IPS-NIHi7 (cell line): ENCODE data around the gene QKI.
"Not testable (repeated sequence)": the region's sequence is repeated elsewhere in the genome, so short reads cannot be mapped to it uniquely, and the experiment has no call there.

Experiments used
- DNase-seq: peaks from one replicate; pipeline ENCODE4 v3.0.0; 2012; ENCODE audit warnings: mixed read lengths; ENCODE audit errors: extremely low spot score

The QKI gene

DNA sequence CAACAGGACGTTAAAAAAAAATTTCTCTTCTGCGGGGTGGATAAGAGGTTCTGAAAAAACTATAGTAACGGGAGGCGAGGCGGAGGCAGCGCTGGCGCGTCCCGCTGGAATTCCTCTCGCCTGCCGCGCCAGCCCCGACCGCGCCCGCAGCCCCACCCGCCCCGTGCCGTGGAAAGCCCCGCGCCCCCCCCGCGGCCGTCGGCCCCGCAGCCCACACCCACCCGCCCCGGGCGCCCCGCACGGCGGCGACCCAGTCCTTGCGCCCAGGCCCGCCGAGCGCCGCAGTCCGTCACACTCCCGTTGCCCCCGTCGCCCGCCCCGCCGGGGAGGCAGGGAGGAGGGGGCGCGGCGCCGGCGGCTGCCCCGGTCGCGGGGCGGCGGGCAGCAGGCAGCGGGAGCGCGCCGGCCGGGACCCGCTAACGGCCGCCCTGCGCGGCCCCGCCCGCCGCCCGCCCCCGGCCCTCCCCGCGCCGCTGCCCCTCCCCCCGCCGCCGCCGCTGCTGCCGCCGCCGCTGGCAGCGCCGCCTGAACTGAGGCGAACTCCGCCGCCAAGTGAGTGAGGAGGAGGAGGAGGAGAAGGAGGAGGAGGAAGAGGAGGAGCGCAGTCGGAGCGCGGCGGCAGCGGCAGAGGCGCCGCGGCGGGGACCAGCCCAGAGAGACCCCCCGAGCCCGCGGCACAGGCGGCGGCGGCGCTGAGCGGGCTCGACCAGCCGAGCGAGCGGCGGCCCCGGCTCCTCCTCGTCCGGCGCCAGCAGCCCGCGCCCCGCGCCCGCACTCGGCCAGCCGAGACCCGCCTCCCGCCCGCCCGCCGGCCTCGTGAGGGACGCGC, at the start of gene QKI:
Gene QKI (plus strand): TSS at position 602 of the 829 bp plus-strand sequence. CDS start 476 bp downstream, outside the sequence.
- peak; percentile 77 for DNase-seq

DNA sequence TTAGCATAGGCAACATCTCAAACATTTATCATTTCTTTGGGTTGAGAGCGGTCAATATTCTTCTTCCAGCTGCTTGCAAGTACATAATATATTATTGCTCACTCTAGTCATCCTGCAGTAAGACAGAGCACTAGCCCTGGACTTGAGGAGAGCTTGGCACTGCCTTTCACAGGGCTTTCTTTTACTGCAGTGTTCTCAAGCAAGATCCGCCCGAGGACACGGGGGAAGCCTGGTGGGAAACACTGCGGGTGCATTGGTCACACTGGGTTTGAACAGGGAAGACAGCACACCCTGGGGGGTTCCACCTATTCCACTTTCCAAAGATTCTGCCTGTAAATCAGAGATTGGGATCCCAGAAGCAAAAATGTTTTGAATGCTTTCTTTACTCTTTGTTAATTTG, 48.2 kb upstream of the QKI start:
- no peak for DNase-seq

DNA sequence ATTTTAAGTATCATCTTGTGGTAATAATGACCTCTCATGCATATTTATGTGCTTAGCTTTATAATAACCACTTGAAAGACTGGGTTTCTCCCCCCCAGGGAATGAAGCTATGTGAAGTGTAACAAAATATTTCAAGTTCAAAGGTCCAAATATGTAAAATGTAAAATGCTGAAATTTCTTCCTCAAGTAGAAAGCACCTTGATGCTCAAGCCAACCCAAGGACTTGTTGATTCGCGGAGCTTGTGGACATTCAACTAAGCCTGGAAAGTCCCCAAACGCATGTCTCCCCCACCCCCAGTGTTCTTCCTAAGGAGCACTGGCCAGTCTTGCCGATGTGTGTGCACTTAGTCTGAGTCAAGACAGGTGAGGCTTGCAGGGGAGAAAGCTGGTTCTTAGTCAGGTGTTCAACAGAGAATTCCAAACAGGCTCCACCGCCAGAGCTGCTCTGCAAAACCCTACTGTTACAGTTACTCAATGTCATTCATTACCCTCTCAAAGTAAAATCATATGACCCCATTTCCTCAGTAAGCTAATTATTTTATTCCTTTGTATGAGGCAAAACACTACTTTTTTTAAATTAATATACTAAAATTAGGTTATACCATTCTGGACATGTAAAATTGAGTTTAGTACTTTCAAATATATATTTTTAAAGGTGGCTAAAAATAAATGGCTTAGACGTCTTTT, 46.9 kb upstream of the QKI start:
- no peak for DNase-seq

DNA sequence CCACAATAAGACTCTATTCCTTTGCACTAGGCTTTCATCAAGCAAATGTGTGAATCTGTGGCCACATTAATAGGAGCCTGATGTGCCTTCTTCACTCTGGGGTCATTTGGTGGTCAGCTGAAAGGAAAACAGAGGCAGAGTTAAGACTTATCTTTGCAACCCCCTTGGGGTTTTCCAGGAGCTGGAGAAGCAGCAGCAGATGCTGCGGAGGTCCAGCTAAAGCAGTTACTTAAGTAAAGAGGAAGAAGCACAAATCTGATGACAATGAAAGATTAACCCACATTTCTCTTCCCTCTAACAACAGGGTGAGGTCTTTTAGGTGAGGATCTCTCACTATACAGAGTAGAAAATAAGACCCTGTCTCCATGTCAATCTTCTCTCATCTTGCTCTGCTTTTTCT, 45.4 kb upstream of the QKI start:
- no peak for DNase-seq

DNA sequence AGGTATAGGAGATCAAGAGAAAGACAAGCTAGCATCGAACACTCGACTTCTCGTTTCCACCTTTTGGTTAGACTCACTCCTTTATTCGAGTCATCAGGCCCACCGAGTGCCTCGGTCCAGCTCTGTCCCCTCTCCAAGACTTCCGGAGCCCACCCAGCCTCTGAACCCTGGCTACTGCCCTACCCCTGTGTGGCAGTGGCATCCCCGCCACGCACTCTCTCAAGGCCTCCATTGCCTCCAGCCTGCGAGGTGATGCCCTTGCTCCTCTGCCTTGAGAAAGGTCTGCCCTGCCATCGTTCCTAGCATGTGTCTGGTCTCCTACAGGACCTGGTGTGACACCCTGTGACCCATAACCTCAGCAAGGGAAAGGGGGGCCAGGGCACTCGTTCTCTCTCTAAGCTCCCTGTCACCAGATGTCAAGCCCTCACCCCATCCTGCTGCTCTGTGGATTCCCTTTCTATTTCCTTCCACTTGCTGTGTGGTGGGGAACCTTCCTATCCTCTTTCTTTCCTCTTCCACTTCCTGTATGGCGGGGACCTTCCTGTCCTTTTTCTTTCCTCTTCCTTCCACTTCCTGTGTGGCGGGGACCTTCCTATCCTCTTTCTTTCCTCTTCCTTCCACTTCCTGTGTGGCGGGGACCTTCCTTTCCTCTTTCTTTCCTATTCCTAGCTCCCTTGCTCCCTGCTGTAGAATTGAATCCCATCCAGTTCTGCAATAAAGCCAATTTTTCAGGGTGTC, 44.7 kb upstream of the QKI start:
- no peak for DNase-seq

DNA sequence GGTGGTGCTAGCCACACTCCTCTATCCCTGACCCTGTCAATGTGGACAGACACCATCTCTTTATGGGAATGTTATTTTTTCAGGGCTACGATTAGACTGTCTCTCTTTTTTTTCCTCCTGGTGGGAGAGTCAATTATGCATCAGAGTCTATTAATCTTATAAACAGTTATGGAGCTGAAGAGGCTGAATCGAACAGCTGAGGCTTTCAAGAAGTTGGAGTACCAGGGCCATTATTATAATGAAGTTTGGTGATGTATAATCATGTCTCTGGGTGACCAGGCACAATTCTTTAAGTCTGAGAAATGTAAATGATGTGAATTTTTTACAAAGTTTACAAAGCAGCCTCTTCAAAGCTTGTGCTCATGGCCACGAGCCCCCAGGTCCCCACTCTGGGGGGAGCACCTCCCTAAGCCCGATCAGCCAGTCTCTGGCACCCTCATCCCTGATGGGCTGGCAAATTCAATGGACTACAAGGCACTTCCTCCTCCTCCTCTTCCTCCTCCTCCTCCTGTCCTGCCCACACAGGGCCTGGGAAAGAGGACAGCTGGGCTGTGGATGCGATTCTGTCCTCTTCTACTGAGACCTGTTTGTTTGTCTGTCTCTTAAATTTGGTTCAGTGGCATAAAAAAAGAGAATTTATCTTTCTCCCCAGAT, 43.9 kb upstream of the QKI start:
- no peak for DNase-seq

DNA sequence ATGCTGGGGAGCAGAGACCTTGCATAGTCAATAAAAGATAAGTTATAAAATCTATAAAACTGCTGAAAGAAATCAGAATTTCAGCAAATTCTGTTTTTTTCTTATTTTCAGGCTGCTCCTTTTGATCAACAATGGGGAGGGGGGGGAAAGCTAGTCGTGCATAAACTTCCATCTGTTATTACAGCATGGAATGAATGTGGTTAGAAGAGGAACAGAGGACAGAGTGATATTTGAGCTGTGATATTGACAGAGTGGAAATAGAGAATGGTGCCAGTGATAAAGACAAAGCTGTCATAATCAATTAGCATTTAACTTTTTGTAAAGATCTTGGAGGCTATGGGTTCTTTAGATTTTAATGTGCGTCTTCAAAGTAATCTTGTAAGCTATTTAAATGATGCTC, 43.4 kb upstream of the QKI start:
- no peak for DNase-seq

DNA sequence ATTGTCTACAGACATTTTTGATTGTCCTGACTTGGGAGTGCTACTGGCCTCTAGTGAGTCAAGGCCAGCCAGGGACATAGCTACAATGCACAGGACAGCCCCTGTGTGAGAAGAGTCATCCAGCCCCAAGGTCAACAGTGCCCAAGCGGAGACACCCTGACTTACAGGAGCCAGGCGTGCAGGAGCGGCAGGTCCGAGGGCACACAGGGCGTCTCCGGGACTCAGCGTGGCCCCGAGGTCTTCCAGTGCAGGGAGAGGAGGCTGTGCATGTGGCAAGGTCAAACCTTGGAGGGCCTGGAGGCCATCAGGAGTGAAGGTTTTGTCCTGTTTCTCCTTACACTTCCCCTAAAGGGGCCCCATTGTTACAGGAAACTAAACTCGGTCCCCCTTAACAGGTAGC, 41.3 kb upstream of the QKI start:
- DNase-seq = no peak

DNA sequence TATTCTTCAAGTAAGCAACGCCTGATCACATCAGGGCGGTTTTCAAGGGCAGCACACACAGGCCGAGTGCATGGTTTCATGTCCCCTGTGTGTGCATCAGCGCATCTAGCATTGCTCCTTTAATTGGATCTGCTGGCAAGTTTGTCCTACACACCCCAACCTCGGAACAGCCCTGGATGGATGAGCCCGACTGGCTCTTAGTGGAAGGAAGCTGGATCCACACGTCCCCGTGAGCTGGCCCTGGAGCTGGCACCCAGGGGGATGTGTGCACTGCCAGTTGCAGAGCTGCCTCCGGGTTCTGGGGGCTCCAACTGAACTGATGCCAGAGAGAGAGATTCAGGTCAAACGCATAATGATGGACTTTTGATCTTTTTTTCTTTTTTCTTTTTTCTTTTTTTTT, 39.2 kb upstream of the QKI start:
- no peak for DNase-seq

DNA sequence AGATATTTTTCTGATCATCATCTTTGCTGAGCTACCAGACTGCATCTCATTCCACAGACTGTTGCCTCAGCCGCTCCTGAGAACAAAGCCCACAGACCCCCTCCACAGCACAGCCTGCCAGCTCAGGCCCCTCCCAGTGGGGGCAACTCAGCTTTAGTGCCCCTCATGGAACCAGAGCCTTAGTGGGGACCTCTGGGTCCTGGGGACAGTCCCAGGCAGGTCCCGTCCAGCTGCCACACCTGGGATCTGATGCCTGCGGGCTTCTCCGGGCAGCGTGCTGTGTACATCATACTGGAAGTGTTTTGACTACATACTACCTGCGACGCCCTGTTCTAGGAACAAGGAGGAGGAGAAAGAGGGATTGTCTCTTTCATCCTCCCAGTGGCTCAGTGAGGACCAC, 38.3 kb upstream of the QKI start:
- no peak for DNase-seq

DNA sequence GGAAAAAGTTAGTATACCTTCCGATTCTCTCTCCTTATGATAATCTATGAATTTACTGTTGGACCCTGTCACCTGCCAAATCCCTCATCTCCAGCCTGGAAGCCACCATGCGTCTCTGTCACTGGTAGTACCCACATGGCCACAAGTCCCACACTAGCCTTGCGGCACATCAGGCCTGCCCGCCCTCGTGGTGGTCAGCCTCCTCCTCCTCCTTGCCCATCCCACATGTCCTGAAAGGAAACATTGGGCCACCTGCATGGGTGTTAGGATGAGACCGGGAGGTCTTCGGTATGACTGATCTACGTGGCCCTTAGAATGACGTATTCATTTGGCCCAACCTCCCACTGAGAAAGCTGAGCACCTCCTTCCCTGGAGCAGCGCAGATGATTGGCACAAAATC, 37.0 kb upstream of the QKI start:
- DNase-seq = no peak

DNA sequence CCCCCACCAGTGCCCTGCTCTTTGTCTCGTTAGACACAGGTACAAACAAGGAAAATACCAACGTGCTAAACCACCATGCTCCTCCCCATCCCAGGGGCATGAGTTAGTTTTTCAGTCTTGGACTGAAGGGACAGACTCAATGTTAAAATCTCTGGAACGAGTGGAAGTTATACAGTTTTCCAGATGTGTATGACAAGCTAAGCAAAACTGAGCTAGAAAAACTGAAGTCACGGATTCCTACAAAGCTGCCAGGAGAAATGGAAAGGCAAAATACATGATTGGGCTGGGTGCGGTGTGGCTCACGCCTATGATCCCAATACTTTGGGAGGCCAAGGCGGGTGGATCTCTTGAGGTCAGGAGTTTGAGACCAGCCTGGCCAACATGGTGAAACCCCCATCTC, 34.3 kb upstream of the QKI start:
- DNase-seq = no peak

DNA sequence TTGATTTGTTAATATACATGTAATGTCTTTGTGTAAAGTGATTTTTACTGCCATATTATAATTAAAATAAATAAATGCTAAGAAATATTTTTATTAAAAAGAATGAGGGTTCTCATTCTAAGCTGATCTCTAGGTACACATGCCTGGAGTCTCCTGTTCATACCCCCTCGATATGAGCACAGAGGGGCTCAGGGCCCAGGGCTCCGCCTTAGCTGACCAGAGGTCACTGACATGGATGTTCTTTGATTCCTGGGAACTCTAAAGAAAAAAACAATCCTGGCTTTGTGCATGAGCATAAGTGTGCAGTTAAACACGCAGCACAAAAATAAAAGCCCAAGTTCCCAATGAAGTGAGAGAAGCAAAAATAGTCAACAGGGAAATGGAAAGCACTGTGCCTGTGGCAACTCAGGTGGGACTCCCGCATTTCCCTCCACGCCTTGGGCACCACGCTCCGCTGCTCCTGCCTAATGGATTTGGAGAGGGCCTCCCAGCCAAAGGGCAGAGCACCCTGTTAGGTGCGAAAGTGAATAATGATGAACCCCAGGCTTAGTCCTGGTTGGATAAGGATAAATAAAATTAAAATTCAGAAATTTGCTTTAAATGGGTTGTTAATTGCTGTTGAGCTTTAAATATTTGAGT, 33.3 kb upstream of the QKI start:
- no peak for DNase-seq

DNA sequence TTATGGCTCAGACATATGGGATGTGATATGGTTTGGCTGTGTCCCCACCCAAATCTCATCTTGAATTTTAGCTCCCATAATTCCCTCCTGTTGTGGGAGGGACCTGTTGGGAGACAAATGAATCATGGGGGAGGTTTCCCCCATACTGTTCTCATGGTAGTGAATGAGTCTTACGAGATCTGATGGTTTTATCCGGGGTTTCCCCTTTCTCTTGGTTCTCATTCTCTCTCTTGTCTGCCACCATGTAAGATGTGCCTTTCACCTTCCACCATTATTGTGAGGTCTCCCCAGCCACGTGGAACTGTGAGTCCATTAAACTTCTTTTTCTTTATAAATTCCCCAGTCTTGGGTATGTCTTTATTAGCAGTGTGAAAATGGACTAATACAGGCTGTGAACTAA, 31.1 kb upstream of the QKI start:
- DNase-seq = not testable (repeated sequence)

DNA sequence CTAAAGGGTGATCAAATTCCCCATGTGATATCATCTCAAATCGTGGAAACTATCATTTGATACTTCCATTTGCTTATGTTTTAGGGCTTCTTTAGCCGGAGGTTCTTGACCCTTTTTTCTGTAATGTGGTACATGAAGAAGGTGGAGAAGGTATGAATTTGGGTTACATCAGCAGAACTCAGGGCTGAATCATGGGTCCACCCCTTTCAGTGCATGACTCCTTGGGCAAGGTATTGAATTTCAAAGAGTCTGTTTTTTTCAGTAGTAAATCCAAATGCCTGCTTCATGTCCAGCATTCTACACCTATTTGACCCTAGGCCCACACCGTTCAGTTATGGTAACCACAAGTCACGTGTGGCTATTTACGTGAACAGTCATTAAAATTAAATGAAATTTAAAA, 30.6 kb upstream of the QKI start:
- DNase-seq = no peak

DNA sequence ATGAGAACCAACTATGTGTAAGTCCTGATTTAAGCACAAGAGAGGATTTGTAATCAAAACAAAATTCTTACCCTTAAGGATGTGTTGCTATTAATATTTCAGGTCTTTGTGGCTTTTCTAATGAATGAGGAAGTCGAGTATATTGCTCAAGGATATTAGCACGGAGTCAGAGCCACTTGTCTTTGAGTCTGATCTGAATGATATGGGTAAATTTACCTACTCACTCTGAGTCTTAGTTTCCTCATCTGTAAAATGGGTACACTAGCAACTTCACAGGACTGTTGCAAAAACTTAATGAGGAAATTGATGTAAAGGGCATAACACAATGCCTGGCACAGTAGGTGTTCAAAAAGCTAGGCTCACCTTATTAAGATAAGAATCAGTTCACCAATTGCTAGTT, 30.0 kb upstream of the QKI start:
- no peak for DNase-seq

DNA sequence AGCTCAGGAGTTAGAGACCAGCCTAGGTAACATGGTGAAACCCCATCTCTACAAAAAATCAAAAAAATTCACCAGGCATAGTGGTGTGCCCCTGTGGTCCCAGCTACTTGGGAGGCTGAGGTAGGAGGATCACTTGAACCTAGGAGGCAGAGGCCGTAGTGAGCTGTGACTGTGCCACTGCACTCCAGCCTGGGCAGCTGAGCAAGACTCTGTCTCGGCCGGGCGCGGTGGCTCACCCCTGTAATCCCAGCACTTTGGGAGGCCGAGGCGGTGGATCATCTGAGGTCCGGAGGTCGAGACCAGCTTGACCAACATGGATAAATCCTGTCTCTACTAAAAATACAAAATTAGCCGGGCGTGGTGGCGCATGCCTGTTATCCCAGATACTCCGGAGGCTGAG, 29.0 kb upstream of the QKI start:
- not testable (repeated sequence) for DNase-seq

DNA sequence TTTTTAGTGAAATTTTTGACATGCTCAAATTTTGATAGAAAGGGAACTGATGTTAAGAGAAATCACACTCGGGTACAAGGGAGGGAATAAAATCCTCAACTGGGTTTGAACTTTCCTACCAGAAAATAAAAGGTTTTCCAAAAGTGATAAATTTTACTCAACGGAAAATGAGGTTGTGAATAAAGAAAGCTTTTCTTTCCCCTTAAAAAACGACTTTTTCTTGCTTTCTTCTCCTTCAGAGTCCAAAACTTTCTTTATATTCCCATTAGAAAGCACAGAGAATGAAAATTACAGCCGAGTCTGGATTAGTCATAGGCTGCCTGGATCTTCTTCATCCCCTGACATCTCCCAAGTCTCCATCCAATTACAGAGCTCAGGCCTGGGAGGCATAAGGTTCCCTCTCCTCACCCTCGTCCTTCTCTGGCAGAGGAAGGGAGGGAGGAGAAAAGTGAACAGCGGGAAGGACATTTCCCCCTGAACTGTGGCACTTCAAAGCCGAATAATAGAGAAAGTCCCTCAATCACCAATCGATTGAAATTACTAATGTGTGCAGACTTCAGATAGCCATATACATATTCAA, 28.1 kb upstream of the QKI start:
- DNase-seq = no peak

DNA sequence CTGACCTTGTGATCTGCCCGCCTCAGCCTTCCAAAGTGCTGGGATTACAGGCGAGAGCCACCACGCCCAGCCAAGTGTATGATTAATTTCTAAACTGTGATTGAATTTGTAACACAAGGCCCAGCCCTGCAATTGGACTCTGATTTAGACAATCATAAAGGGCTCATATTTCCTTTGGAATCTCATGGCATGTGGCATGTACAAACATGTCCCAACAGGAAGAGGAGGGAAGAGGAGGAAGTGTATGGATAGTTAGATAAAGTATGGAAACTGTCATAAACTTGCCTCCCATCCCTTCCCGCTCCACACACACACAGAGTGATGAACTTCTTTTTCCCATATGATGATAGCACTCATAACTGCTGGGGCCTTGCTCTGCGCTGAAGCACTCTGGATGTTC, 27.2 kb upstream of the QKI start:
- no peak for DNase-seq

DNA sequence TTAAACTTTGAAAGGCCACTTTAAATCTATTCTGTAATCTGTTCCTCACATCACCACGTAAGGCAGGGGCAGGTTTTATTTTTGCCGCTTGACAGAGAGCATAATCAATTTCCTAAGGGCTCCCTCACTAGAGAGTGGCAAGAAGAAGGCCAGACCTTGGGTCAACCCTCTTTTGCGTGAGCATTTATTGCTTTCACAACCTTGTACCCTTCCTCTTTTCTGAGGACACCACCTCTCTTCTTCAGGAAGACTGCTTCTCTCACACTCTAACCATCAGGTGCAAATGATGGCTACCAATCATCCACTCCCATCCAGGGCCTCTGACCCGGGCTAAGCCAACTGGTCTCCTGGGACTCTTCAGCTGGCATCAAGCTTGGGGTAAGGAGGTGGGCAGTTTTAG, 25.2 kb upstream of the QKI start:
- no peak for DNase-seq

DNA sequence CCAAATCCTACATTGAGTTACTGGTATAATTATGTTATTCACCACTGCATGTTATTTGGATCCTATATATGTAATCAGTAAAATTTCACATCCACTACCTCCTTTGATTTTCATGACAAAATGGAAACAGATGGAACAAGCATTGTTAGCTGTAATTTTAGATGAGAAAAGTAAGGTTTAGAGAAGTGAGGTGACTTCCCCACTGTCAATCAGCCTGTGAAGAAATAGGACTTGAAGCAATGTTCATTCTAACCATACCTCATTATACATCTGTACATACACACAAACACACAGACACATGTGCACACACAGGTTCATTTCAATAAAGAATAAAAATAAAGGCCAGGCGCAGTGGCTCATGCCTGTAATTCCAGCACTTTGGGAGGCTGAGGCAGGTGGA, 23.7 kb upstream of the QKI start:
- no peak for DNase-seq
